ENCODE results near the gene GRK1.

DNA sequence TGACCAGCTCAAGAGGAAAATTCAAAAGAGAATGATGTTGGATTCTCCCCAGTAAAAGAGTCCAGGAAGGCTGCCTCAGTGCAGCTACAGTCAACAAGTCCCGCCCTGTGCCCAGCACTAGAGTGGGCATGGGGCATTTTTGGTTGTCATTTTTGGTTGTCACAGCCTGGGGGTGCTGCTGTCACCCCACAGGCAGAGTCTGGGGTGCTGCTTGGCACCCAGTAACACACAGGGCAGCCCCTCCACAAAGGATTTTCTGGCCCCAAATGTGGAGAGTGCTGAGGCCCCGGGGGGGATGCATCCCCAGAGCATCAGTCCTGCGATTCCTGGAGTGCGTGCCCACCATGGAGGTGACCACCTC is 63.8 kb downstream of the GRK1 start:
- TF ChIP-seq, protein P1, sequence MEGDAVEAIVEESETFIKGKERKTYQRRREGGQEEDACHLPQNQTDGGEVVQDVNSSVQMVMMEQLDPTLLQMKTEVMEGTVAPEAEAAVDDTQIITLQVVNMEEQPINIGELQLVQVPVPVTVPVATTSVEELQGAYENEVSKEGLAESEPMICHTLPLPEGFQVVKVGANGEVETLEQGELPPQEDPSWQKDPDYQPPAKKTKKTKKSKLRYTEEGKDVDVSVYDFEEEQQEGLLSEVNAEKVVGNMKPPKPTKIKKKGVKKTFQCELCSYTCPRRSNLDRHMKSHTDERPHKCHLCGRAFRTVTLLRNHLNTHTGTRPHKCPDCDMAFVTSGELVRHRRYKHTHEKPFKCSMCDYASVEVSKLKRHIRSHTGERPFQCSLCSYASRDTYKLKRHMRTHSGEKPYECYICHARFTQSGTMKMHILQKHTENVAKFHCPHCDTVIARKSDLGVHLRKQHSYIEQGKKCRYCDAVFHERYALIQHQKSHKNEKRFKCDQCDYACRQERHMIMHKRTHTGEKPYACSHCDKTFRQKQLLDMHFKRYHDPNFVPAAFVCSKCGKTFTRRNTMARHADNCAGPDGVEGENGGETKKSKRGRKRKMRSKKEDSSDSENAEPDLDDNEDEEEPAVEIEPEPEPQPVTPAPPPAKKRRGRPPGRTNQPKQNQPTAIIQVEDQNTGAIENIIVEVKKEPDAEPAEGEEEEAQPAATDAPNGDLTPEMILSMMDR (conservative IDR thresholded peaks at IDR 0.05): no peak
- TF ChIP-seq ZFX (IDR thresholded peaks at IDR 0.05): no peak

Data from C4-2B (cell line).